Gastroesophageal sphincter (tissue), 4 donors: ENCODE results near the gene GRIP1. TPM values are rescaled to one million over a fixed set of nuclear protein-coding genes. Genes with fewer than 3 reads are reported as not detected.

Experiments
- ATAC-seq: fragments of 150-250 bp; one replicate; pipeline ENCODE4 v1.9.1; 2016; ENCODE audit warnings: mild to moderate bottlenecking, moderate library complexity
- H3K27ac ChIP-seq, 4 donors: fragments of 200-600 bp; sonication (generic) in 3 of 4; 1 replicate in 3 of 4; 2 replicates in 1 of 4; pipeline ENCODE4 v1.5.1; 2016 to 2019
- H3K27me3 ChIP-seq: fragments of 200-600 bp; sonication (generic); one replicate; pipeline ENCODE4 v1.5.1; 2019
- H3K36me3 ChIP-seq, 2 donors: fragments of 200-600 bp; sonication (generic); one replicate each; pipeline ENCODE4 v1.5.1; 2019; ENCODE audit warnings: control low read depth in 1 of 2
- H3K4me1 ChIP-seq, 3 donors: fragments of 200-600 bp; sonication (generic); 1 replicate in 2 of 3; 2 replicates in 1 of 3; pipeline ENCODE4 v1.5.1; 2016 to 2019; ENCODE audit warnings: control low read depth in 2 of 3
- H3K4me3 ChIP-seq, 2 donors: fragments of 200-600 bp; sonication (generic); one replicate each; pipeline ENCODE4 v1.5.1; 2019; ENCODE audit warnings: mild to moderate bottlenecking in 1 of 2, moderate library complexity in 1 of 2
- H3K9me3 ChIP-seq, 3 donors: fragments of 200-600 bp; sonication (generic); one replicate each; pipeline ENCODE4 v1.5.1; 2017 to 2019; ENCODE audit warnings: control low read depth in 2 of 3
- CTCF ChIP-seq, 4 experiments: fragments of 200-600 bp in 2 of 4; fragments of 450-650 bp in 2 of 4; sonication (generic) in 1 of 4; IDR thresholded peaks; one replicate each; pipeline ENCODE4 v1.5.1; 2017 to 2019; ENCODE audit warnings: antibody characterized with exemption in 4 of 4, mild to moderate bottlenecking in 2 of 4, moderate library complexity in 2 of 4
- EP300 ChIP-seq: sonication (generic); formaldehyde crosslinking; IDR thresholded peaks from one replicate; pipeline ENCODE4 v1.6.1; 2017; ENCODE audit warnings: antibody characterized with exemption, mild to moderate bottlenecking
- POLR2A ChIP-seq, 2 donors: fragments of 450-650 bp; IDR thresholded peaks; one replicate each; pipeline ENCODE4 v1.6.1; 2017; ENCODE audit warnings: antibody characterized with exemption in 2 of 2, mild to moderate bottlenecking in 2 of 2, moderate library complexity in 1 of 2
- POLR2AphosphoS5 ChIP-seq: sonication (generic); formaldehyde crosslinking; IDR thresholded peaks from one replicate; pipeline ENCODE4 v1.6.1; 2017; ENCODE audit warnings: antibody characterized with exemption
- WGBS, 2 donors: methylation state at CpG; one replicate each; pipeline ENCODE4 v1.1.5; 2018; ENCODE audit warnings: low coverage in 1 of 2; 5-methylcytosine and 5-hydroxymethylcytosine counted together
- total RNA-seq, 4 donors: library from RNA; depleted of rRNA; stranded (reverse); fragments of >200 nt; gene quantifications; one replicate each; pipeline ENCODE4 v1.1.0, GENCODE V29; 2016

GRIP1 gene
- total RNA-seq, 4 donors from 2014 or later, result 6.8 to 17.8 (median 11.6) TPM

DNA sequence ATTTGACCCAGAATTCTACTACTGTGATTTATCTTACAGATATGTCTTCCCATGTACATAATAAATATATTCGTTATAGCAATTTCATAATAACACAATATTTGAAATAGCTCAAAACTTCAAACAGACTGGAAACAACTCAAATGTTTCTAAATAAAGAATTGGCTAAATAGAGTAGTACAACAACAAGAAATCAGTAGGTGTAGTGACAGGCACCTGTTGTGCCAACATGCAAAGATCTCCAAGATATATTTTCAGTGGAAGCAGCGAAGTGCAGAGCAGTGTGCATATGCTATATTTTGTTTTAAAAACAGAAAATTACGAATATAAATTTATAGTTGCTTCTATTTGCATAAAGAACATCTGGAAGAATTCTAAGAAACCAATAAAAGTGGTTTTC lies 60.9 kb downstream of the GRIP1 start:
- no peak for ATAC-seq
- Histone ChIP-seq H3K27me3 (no peaks in the 10 kb centered on the region), H3K36me3 (no peaks in the 10 kb centered on the region), H3K27ac (no peak overlapping the region), H3K9me3 (no peaks in the 10 kb centered on the region), H3K4me3 (no peak overlapping the region), H3K4me1 (no peaks in the 10 kb centered on the region)
- TF ChIP-seq POLR2AphosphoS5 (no peak), CTCF (IDR thresholded peaks at IDR 0.05) (no peak), POLR2A (IDR thresholded peaks at IDR 0.05) (no peak), EP300 (no peak)
- WGBS, 2 donors, result 79 to 87% methylated on average over 3 of the region's 3 CpGs

DNA sequence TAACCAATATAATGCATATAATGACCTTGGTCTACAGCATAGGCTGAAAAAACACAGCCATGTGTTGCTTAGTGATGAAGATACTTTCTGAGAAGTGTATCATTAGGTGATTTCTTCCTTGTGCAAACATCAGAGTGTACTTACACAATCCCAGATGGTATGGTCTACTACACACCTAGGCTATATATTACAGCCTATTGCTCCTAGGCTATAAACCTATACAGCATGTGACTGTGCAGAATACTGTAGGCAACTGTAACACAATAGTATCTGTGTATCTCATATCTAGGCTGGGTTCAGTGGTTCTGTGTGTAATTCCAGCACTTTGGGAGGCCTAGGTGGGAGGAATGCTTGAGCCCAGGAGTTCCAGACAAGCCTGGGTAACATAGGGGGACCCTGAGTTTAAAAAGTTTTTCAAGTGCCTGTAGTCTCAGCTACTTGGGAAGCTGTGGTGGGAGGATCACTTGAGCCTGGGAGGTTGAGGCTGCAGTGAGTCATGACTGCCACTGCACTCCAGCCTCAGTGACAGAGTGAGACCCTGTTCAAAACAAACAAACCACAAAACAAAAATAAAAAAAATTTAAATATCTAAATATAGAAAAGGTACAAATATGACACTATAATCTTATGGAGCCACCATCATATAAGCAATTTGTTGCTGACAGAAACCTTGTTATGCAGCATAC lies 66.6 kb downstream of the GRIP1 start:
- H3K4me3 ChIP-seq, result no peak overlapping the region
- no peaks in the 10 kb centered on the region for H3K4me1 ChIP-seq
- no peak for TF ChIP-seq CTCF (IDR thresholded peaks at IDR 0.05)
- H3K27me3 ChIP-seq, result no peaks in the 10 kb centered on the region
- no peaks in the 10 kb centered on the region for H3K36me3 ChIP-seq
- H3K27ac ChIP-seq, result no peak overlapping the region
- ATAC-seq, result no peak
- H3K9me3 ChIP-seq, result no peaks in the 10 kb centered on the region

GRCh38 chr12:66607147-66607546 lies 71.7 kb downstream of the GRIP1 start:
- H3K27ac ChIP-seq, result no peak overlapping the region
- H3K27me3 ChIP-seq, result no peaks in the 10 kb centered on the region
- no peaks in the 10 kb centered on the region for H3K9me3 ChIP-seq
- TF ChIP-seq CTCF (IDR thresholded peaks at IDR 0.05) (no peak), EP300 (no peak), POLR2AphosphoS5 (no peak), POLR2A (IDR thresholded peaks at IDR 0.05) (no peak)
- no peaks in the 10 kb centered on the region for H3K36me3 ChIP-seq
- no peak overlapping the region for H3K4me3 ChIP-seq
- no peak for ATAC-seq
- no peaks in the 10 kb centered on the region for H3K4me1 ChIP-seq

- H3K9me3 ChIP-seq, result no peaks in the 10 kb centered on the region
- no peaks in the 10 kb centered on the region for H3K27me3 ChIP-seq
- H3K36me3 ChIP-seq, result no peaks in the 10 kb centered on the region
- TF ChIP-seq POLR2AphosphoS5 (no peak), CTCF (IDR thresholded peaks at IDR 0.05) (no peak), EP300 (no peak), POLR2A (IDR thresholded peaks at IDR 0.05) (no peak)
- H3K27ac ChIP-seq, result no peak overlapping the region
- H3K4me3 ChIP-seq, result no peak overlapping the region
- H3K4me1 ChIP-seq, result no peaks in the 10 kb centered on the region
- ATAC-seq, result no peak
- WGBS, 2 donors, result 76 to 90% methylated on average over 5 of the region's 5 CpGs
Observed at GRCh38 chr12:66605293-66605692, 73.6 kb downstream of the GRIP1 start.

GRCh38 chr12:66603981-66604479 lies 74.8 kb downstream of the GRIP1 start:
- H3K27me3 ChIP-seq, result no peaks in the 10 kb centered on the region
- WGBS, 2 donors, result 81 to 100% methylated on average over 1 to 3 of the region's 3 CpGs
- no peak for TF ChIP-seq POLR2AphosphoS5
- TF ChIP-seq EP300, result no peak
- no peak for TF ChIP-seq POLR2A (IDR thresholded peaks at IDR 0.05)
- TF ChIP-seq CTCF (IDR thresholded peaks at IDR 0.05), result no peak

More at GRCh38 chr12:66603981-66604479, 74.8 kb downstream of the GRIP1 start:
- Histone ChIP-seq H3K4me3 (no peak overlapping the region), H3K36me3 (no peaks in the 10 kb centered on the region), H3K4me1 (no peaks in the 10 kb centered on the region), H3K9me3 (no peaks in the 10 kb centered on the region), H3K27ac (no peak overlapping the region)
- no peak for ATAC-seq
